Neutrophil (primary cell): Measurements from ENCODE around the gene HOXC9.

Experiments used
- H3K27ac ChIP-seq: fragments of 200-600 bp; sonication (generic); 2 replicates; pipeline ENCODE4 v1.5.1; 2016; ENCODE audit warnings: mild to moderate bottlenecking, moderate library complexity
- H3K27me3 ChIP-seq: fragments of 200-600 bp; sonication (generic); 2 replicates; pipeline ENCODE4 v1.6.0; 2016; ENCODE audit warnings: mild to moderate bottlenecking
- H3K36me3 ChIP-seq: fragments of 200-600 bp; sonication (generic); 2 replicates; pipeline ENCODE4 v1.5.1; 2017
- H3K4me1 ChIP-seq, 2 experiments: fragments of 200-600 bp in 1 of 2; sonication (generic) in 1 of 2; 1 replicate in 1 of 2; 2 replicates in 1 of 2; pipeline versions ENCODE4 v1.5.1 to v1.6.1; 2013 to 2016; ENCODE audit warnings: low read depth in 1 of 2, low read length in 1 of 2, mild to moderate bottlenecking in 1 of 2, moderate library complexity in 1 of 2; ENCODE audit not compliant: control insufficient read depth in 1 of 2, insufficient read depth in 1 of 2
- H3K4me3 ChIP-seq, 2 experiments: fragments of 200-600 bp in 1 of 2; sonication (generic) in 1 of 2; 1 replicate in 1 of 2; 2 replicates in 1 of 2; pipeline ENCODE4 v1.5.1; 2013 to 2016; ENCODE audit warnings: low read depth in 1 of 2, low read length in 1 of 2, mild to moderate bottlenecking in 1 of 2, moderate library complexity in 1 of 2
- H3K9me3 ChIP-seq: fragments of 200-600 bp; sonication (generic); 2 replicates; pipeline ENCODE4 v1.5.1; 2016
- CTCF ChIP-seq: fragments of 200-600 bp; sonication (generic); IDR thresholded peaks from 2 replicates; pipeline ENCODE4 v1.5.1; 2016; ENCODE audit warnings: antibody characterized with exemption

Gene HOXC9

GRCh38 chr12:54011665-54012532 lies 11.9 kb downstream of the HOXC9 start:
- H3K36me3 ChIP-seq, result no peaks in the 10 kb centered on the region
- peaks cover 13 to 19% of the 10 kb centered on the region in 2 experiments for H3K4me1 ChIP-seq
- H3K27me3 ChIP-seq, result peaks cover 100% of the 10 kb centered on the region
- no peak overlapping the region for H3K4me3 ChIP-seq
- no peaks in the 10 kb centered on the region for H3K9me3 ChIP-seq
- H3K27ac ChIP-seq, result no peak overlapping the region
- no peak for TF ChIP-seq CTCF

DNA sequence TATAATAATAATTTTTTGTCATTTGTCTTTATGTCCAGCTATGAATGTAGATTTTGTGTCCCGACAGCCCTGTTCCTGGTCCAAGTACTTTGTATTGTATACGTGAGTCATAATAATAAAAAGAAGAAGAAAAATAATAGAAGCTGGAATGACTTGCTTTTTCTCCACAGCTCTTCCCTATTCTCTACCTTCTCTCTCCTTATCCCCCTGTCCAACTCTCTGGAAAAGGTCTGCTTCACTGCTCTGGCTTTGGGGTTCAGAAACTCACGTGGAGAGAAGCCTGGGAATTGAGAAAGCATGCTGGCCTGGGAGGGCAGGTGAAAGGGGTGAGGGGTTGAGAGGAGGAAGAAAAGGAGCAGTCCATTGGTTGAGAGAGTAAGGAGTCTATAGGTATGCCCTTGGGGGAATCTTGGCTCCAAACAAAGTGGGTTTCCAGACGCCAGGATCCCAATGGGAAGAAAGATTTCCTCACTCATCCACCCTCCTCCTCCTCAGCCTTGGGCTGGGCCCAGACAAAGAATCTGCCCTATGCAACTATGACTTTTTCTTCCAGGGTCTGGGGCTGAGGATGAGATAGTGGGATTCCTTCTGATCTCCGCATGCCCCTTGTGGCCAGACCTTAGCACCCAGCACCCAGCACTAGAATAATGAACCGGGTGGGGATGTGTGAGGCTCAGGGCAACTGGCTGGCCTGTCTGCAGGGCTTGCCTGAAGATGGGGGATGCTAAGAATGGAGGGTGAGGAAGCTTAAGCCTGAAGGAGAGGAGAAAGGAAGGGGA lies 12.9 kb downstream of the HOXC9 start:
- Histone ChIP-seq H3K4me3 (no peak overlapping the region), H3K27me3 (peaks cover 100% of the 10 kb centered on the region), H3K36me3 (no peaks in the 10 kb centered on the region), H3K4me1 (peaks cover 6 to 16% of the 10 kb centered on the region in 2 experiments), H3K27ac (no peak overlapping the region), H3K9me3 (no peaks in the 10 kb centered on the region)
- TF ChIP-seq CTCF, result no peak

DNA sequence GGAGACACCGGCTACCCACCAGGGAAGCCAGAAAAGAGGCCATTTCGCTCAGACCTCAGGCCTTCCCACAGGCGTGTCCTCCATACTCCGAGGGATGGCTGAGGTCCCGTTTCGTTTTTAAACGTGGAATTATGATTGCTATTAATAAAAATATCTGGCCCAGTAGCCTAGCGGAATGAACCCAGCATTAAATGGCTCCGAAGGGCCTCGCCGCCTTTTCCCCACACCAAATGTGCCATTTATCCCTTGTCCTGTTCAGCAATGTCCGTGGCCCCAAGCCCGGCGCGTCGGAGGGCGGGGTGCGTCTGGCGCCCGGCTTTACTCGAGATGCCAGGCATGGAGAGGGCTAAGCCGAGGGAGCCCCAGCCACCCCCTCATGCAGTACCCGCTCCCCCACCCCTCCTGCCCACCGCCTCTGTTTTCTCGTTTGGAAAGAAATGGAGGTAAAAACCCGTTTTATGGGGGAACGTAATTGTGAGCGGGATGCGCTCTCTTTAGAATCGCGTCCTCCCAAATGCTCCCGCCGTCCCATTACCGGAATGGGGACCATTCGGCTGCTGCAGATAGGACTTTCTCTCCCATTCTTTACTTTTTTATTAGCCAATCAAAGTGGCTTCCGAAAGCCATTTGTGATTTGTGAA lies 14.5 kb downstream of the HOXC9 start:
- no peaks in the 10 kb centered on the region for H3K36me3 ChIP-seq
- no peak for TF ChIP-seq CTCF
- H3K4me1 ChIP-seq, result peaks cover 3 to 14% of the 10 kb centered on the region in 2 experiments
- H3K9me3 ChIP-seq, result no peaks in the 10 kb centered on the region
- no peak overlapping the region for H3K4me3 ChIP-seq
- no peak overlapping the region for H3K27ac ChIP-seq
- H3K27me3 ChIP-seq, result peaks cover 100% of the 10 kb centered on the region

DNA sequence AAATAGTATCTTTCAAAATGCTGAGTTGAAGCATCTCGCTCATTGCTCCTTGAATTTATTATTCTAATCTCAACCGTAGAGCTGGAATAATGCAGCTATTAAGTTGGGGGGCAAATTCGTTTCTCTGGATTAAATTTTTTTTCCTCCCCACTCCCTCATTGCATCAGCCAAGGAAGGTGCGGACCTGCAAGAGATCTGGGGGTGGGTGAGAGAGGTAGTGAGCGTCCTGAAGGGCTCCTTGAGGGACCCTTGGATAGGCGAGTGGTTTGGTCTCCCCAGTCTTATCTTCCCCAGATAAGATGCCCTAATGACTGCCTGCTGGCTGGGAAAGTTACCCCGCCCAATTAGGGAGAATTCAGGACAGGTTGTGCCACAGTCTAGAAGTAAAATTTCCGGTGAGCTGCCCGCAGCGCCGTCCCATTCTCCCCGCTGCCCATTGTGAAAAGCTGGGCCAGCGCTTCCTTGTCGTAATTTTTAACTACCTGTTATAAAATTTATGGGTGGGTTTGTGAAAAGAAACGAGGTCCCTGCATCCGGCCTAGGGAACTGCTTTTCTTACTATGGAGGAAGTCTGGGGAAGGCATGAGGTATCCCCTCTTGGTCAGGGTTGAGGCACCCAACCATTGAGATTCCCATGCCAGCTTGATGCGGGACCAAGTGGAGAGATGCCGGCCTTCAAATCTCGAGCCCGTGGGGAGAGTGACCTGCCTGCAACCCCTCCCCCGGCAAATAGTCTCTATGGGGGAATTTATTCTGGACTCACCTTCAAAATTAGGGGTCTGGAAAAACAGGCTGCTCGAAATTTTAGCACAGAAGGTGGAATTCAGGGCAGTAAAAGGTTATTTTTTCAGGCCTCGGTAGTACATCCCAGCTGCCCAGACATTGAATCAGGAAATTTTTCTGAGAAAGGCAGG lies 15.3 kb downstream of the HOXC9 start:
- Histone ChIP-seq H3K9me3 (no peaks in the 10 kb centered on the region), H3K27me3 (peaks cover 100% of the 10 kb centered on the region), H3K4me3 (no peak overlapping the region), H3K4me1 (peaks cover 2 to 13% of the 10 kb centered on the region in 2 experiments), H3K27ac (no peak overlapping the region), H3K36me3 (no peaks in the 10 kb centered on the region)
- no peak for TF ChIP-seq CTCF

DNA sequence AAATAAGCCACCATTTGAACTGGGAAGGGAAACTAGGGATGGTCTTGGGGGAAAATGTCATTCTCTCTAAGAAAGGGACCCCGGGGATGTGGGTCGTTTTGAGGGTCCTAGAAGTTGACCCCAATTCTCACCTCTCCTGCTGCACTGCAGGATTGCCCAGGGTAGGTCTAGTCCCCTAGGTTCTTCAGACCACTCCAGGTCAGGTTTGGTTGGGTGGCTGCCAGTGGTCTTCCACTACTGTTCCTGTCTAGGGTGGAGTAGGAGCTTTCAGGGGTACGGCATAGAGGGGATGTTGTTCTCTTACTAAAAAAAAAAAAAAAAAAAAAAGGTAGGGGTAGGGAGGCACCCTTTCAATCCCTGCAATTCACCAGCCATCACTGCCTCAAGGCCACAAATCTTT lies 16.1 kb downstream of the HOXC9 start:
- H3K4me3 ChIP-seq, result no peak overlapping the region
- H3K36me3 ChIP-seq, result no peaks in the 10 kb centered on the region
- no peaks in the 10 kb centered on the region for H3K9me3 ChIP-seq
- no peak for TF ChIP-seq CTCF
- H3K4me1 ChIP-seq, result peaks cover 2 to 13% of the 10 kb centered on the region in 2 experiments
- H3K27me3 ChIP-seq, result peaks cover 100% of the 10 kb centered on the region
- H3K27ac ChIP-seq, result no peak overlapping the region
